Caco-2 (cell line): ENCODE results near the gene MPHOSPH10. TPM values are rescaled to one million over a fixed set of nuclear protein-coding genes. Genes with fewer than 3 reads are reported as not detected.

Experiments
- BruUV-seq: library from RNA; stranded (reverse); fragments of 400-500 nt; replicated peaks from 2 replicates; lab custom pipeline; 2021; lab: Mats Ljungman, UMichigan
- CTCF ChIA-PET: fragments of 300-600 bp; sonication (Branson Sonifier 250); formaldehyde crosslinking; loops from one replicate; lab custom pipeline; 2022; ENCODE audit warnings: antibody characterized with exemption; lab: Charles Lee
- POLR2A ChIA-PET: fragments of 300-600 bp; sonication (Branson Sonifier 250); formaldehyde crosslinking; loops from one replicate; lab custom pipeline; 2022; ENCODE audit warnings: antibody characterized with exemption; lab: Charles Lee
- DNase-seq, 2 experiments: peaks; one replicate each; pipeline versions ENCODE4 v3.0.0 to v3.0.0-alpha.2; 2020 to 2022
- H3K27me3 ChIP-seq: replicated peaks from 2 replicates; pipeline ENCODE4 v1.6.0; 2011; ENCODE audit warnings: low read length; ENCODE audit not compliant: control insufficient read depth, insufficient read depth
- H3K36me3 ChIP-seq: 2 replicates; pipeline ENCODE4 v1.5.1; 2011; ENCODE audit warnings: low read length; ENCODE audit not compliant: control insufficient read depth, insufficient read depth
- H3K4me1 ChIP-seq: fragments of 250-450 bp; sonication (Bioruptor Pico); 2 replicates; pipeline ENCODE4 v1.5.1; 2020; ENCODE audit warnings: mild to moderate bottlenecking
- H3K4me3 ChIP-seq: 2 replicates; pipeline ENCODE4 v1.5.1; 2011; ENCODE audit warnings: low read depth, mild to moderate bottlenecking, control low read depth, low read length
- H3K9me3 ChIP-seq: fragments of 250-450 bp; sonication (Bioruptor Pico); 2 replicates; pipeline ENCODE4 v1.5.1; 2020; ENCODE audit warnings: mild to moderate bottlenecking, moderate library complexity
- H3K27ac Mint-ChIP-seq: one replicate; pipeline ENCODE4 v1.8.0; 2022; ENCODE audit warnings: mixed read lengths; ENCODE audit not compliant: unreplicated experiment
- H3K27me3 Mint-ChIP-seq: one replicate; pipeline ENCODE4 v1.8.0; 2022; ENCODE audit warnings: mixed read lengths; ENCODE audit not compliant: insufficient read depth, unreplicated experiment
- H3K36me3 Mint-ChIP-seq: one replicate; pipeline ENCODE4 v1.8.0; 2022; ENCODE audit warnings: mild to moderate bottlenecking, mixed read lengths; ENCODE audit not compliant: insufficient read depth, unreplicated experiment
- H3K4me1 Mint-ChIP-seq: one replicate; pipeline ENCODE4 v1.8.0; 2022; ENCODE audit warnings: low read depth, mixed read lengths; ENCODE audit not compliant: unreplicated experiment
- H3K4me3 Mint-ChIP-seq: one replicate; pipeline ENCODE4 v1.8.0; 2022; ENCODE audit warnings: mild to moderate bottlenecking, moderate library complexity, mixed read lengths; ENCODE audit not compliant: unreplicated experiment
- H3K9me3 Mint-ChIP-seq: one replicate; pipeline ENCODE4 v1.8.0; 2022; ENCODE audit warnings: mixed read lengths; ENCODE audit not compliant: unreplicated experiment
- CTCF ChIP-seq, 2 experiments: fragments of 200-600 bp in 1 of 2; IDR thresholded peaks; 1 replicate in 1 of 2; 2 replicates in 1 of 2; pipeline versions ENCODE4 v1.5.1 to v1.8.0; 2011 to 2022; ENCODE audit warnings: antibody characterized with exemption in 1 of 2, control low read depth in 1 of 2, inconsistent platforms in 1 of 2, low read depth in 1 of 2, low read length in 1 of 2, mild to moderate bottlenecking in 1 of 2, moderate library complexity in 1 of 2; ENCODE audit not compliant: insufficient read depth in 1 of 2, severe bottlenecking in 1 of 2, unreplicated experiment in 1 of 2
- intact Hi-C: fragments of 100-400 bp; cut with micrococcal nuclease; formaldehyde crosslinking; loops from one replicate; pipeline ENCODE4 v1.10.0; 2022; ENCODE audit not compliant: unreplicated experiment
- total RNA-seq: library from RNA; stranded (reverse); gene quantifications from 2 replicates; pipeline ENCODE4 v1.2.3, GENCODE V29; 2022

MPHOSPH10 gene
- total RNA-seq, 1 experiment from 2014 or later: 57.8 TPM

GRCh38 chr2:71153585-71154224, 23.3 kb downstream of the MPHOSPH10 start:
- H3K4me3 Mint-ChIP-seq: no peak overlapping the region
- ChIA-PET POLR2A (no interaction called here), CTCF (no interaction called here)
- Histone ChIP-seq H3K9me3 (no peaks in the 10 kb centered on the region), H3K27me3 (no peaks in the 10 kb centered on the region), H3K4me3 (no peak overlapping the region), H3K4me1 (peaks cover 10% of the 10 kb centered on the region; the same call in 1 of the 2 replicates), H3K36me3 (peaks cover under 1% of the 10 kb centered on the region; the same call in 1 of the 2 replicates)
- H3K27me3 Mint-ChIP-seq: peaks cover 3% of the 10 kb centered on the region
- H3K9me3 Mint-ChIP-seq: no peaks in the 10 kb centered on the region
- H3K36me3 Mint-ChIP-seq: peaks cover 19% of the 10 kb centered on the region
- no peak overlapping the region for H3K27ac Mint-ChIP-seq
- no peak for DNase-seq
- intact Hi-C loops: no loop called here
- peaks cover 11% of the 10 kb centered on the region for H3K4me1 Mint-ChIP-seq
- TF ChIP-seq CTCF (IDR thresholded peaks at IDR 0.05; ENCODE audit: insufficient read depth in 1 of 2, low read depth in 1 of 2, low read length in 1 of 2, severe bottlenecking in 1 of 2, unreplicated experiment in 1 of 2): no peak
- no TSS peak for BruUV-seq

DNA sequence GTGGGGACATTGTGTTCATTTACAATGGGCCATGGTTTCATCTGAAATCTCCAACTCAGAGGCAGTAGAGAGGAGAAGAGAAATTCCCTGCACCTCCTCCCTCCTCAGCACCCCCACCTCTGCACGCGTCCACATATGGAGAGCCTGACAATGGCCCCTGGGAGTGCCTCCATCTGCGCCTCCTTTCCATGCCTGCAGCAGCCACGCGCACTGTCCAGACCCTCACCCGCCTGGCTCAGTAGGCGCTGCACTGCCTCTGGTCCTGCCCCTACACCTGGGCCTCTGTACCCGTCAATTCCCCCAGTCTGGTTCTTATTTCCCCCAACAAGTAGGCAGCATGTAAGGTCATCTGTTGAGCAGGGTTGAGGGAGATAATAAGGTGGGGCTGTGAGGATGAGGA, 23.8 kb downstream of the MPHOSPH10 start:
- Mint-ChIP-seq H3K4me1 (peaks cover 11% of the 10 kb centered on the region), H3K27me3 (peaks cover 3% of the 10 kb centered on the region), H3K9me3 (no peaks in the 10 kb centered on the region), H3K27ac (no peak overlapping the region), H3K36me3 (peaks cover 13% of the 10 kb centered on the region), H3K4me3 (no peak overlapping the region)
- no peak for TF ChIP-seq CTCF (IDR thresholded peaks at IDR 0.05; ENCODE audit: insufficient read depth in 1 of 2, low read depth in 1 of 2, low read length in 1 of 2, severe bottlenecking in 1 of 2, unreplicated experiment in 1 of 2)
- intact Hi-C loops: no loop called here
- DNase-seq: no peak
- no TSS peak for BruUV-seq
- Histone ChIP-seq H3K9me3 (no peaks in the 10 kb centered on the region), H3K4me3 (no peak overlapping the region), H3K27me3 (no peaks in the 10 kb centered on the region), H3K36me3 (no peaks in the 10 kb centered on the region), H3K4me1 (peaks cover 10% of the 10 kb centered on the region; the same call in 1 of the 2 replicates)
- CTCF ChIA-PET: interaction anchor here (0.7 to 1.4 kb wide), 4 partner anchors 21 to 178 kb away, joined by 3 to 20 read pairs (median 6); partner anchors contain the start of gene ZNF638
- POLR2A ChIA-PET: no interaction called here

- Mint-ChIP-seq H3K4me3 (no peak overlapping the region), H3K27me3 (peaks cover 3% of the 10 kb centered on the region), H3K9me3 (no peaks in the 10 kb centered on the region), H3K4me1 (peaks cover 14% of the 10 kb centered on the region), H3K27ac (no peak overlapping the region), H3K36me3 (peaks cover 8% of the 10 kb centered on the region)
- ChIA-PET CTCF (interaction anchor here (0.7 to 1.4 kb wide), 6 partner anchors 21 to 177 kb away, joined by 3 to 20 read pairs (median 4); partner anchors contain the start of genes NAGK and ZNF638), POLR2A (no interaction called here)
- Histone ChIP-seq H3K4me3 (no peak overlapping the region), H3K36me3 (no peaks in the 10 kb centered on the region), H3K9me3 (no peaks in the 10 kb centered on the region), H3K27me3 (no peaks in the 10 kb centered on the region), H3K4me1 (peaks cover 10% of the 10 kb centered on the region; the same call in 1 of the 2 replicates)
- BruUV-seq: no TSS peak
- DNase-seq: peak; percentile 53 to 67
- TF ChIP-seq CTCF (IDR thresholded peaks at IDR 0.05; ENCODE audit: insufficient read depth in 1 of 2, low read depth in 1 of 2, low read length in 1 of 2, severe bottlenecking in 1 of 2, unreplicated experiment in 1 of 2): peak; percentile 35 to 52
- intact Hi-C loops: loop anchor here (1.0 kb wide), 1 partner anchor 54 kb away; no protein-coding TSS in a partner anchor
Measured at GRCh38 chr2:71154798-71155197, 24.4 kb downstream of the MPHOSPH10 start.
